Smooth muscle cell of the brain vasculature (primary cell): ENCODE measurements around the gene SRGAP2B.
"Not testable (repeated sequence)": the region's sequence is repeated elsewhere in the genome, so short reads cannot be mapped to it uniquely, and the experiment has no call there.

Experiments used
- DNase-seq: peaks from one replicate; pipeline ENCODE4 v3.0.0-alpha.2; 2012; ENCODE audit warnings: low read depth, low spot score

SRGAP2B gene

GRCh38 chr1:144900841-144901240 is 194.3 kb downstream of the SRGAP2B start:
- not testable (repeated sequence) for DNase-seq

GRCh38 chr1:144894454-144895201 is 200.5 kb downstream of the SRGAP2B start:
- DNase-seq, result not testable (repeated sequence)

- not testable (repeated sequence) for DNase-seq
Measured at GRCh38 chr1:144893710-144894438, 201.3 kb downstream of the SRGAP2B start.

DNA sequence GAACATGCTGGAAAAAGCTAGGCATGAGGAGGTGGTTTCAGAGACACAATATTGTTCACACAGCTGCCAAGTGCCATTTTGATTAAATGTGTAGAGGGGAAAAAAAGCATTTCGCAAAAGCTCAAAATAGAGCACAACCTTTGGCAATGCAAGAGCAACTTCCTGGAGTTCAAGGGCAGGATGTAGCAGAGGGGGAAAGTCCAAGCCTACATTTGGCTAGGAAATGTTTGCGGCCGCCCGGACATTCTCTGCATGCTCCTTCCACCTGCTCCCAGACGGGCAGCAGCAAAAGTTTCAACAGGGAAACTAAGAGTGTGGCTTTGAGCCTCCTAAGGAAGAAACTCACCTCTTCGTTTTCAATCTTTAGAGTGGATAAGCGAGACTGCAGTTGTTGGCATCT is 202.1 kb downstream of the SRGAP2B start:
- not testable (repeated sequence) for DNase-seq

DNA sequence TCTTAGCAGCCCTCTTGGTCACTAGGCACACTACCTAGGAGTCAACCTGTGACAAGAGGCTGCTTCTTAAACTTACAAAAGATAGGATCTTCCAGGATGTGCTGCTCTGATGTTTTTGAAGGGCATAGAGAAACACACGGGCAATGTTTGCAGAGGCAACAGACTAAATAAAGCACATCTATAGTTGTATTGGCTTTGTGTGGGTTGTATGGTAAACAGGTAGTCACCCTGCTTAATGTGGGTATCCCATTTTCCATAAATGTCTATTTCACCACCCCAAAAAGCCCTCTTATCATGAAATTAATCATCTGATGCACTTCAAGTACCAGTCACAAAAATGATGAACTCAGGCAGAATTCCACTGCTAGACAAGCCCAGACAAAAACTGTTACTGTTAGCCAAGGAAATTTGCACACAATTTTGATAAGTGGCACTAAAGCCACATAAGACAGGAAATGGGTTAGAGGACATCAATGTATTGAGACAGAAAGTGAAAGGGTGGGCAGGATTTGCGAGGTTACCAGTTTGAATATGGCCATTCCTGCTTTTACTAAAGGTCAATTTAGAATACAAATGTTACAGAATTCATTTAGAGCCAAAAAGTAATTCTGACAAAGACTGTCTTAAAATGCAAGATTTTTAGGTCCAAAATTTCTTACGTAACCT is 205.5 kb downstream of the SRGAP2B start:
- DNase-seq, result not testable (repeated sequence)

GRCh38 chr1:144883022-144883421 is 212.1 kb downstream of the SRGAP2B start:
- not testable (repeated sequence) for DNase-seq

GRCh38 chr1:144882343-144882742 is 212.8 kb downstream of the SRGAP2B start:
- not testable (repeated sequence) for DNase-seq

DNA sequence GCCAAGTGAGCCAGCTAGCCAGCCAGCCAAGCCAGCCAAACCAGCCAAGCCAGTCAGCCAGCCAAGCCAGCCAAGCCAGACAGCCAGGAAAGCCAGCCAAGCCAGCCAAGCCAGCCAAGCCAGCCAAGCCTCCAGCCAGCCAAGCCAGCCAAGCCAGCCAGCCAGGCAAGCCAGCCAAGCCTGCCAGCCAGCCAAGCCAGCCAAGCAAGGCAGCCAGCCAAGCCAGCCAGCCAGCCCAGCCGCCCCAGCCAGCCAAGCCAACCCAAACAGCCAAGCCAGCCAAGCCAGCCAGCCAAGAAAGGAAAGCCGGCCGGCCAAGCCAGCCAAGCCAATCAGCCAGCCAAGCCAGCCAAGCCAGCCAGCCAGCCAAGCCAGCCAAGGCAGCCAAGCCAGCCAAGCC is 236.5 kb downstream of the SRGAP2B start:
- DNase-seq, result not testable (repeated sequence)
